Measurements from ENCODE around the gene FRMD3.

FRMD3 gene

GRCh38 chr9:83536332-83536731 is 1.9 kb downstream of the FRMD3 start:
- Histone ChIP-seq H2BK12ac (ENCODE audit: low read length) (no peak overlapping the region), H3K27ac (ENCODE audit: low read depth, low read length) (no peak overlapping the region), H3K79me1 (ENCODE audit: low read length) (no peaks in the 10 kb centered on the region), H4K12ac (ENCODE audit: low read depth, low read length) (no peak overlapping the region), H3K18ac (ENCODE audit: low read length) (no peak overlapping the region), H2BK120ac (ENCODE audit: insufficient read depth, low read length, poor library complexity) (no peak overlapping the region), H3K4me2 (ENCODE audit: low read length) (no peak overlapping the region), H2AK5ac (ENCODE audit: low read length) (no peak overlapping the region), H4K8ac (ENCODE audit: low read depth, low read length) (no peak overlapping the region), H3K9ac (ENCODE audit: low read length) (no peak overlapping the region), H2BK5ac (ENCODE audit: low read depth, low read length, poor library complexity) (no peak overlapping the region), H3K4me1 (ENCODE audit: control insufficient read depth in 1 of 2, insufficient read depth in 2 of 2, low read length in 2 of 2) (peaks cover 4 to 12% of the 10 kb centered on the region in 2 experiments), H2AFZ (ENCODE audit: insufficient read depth, low read length, poor library complexity) (no peak overlapping the region), H3K27me3 (ENCODE audit: insufficient read depth, low read length) (peaks cover 30% of the 10 kb centered on the region), H3K14ac (ENCODE audit: low read length) (no peak overlapping the region), H3K4me3 (ENCODE audit: low read depth, low read length) (no peak overlapping the region), H3K36me3 (ENCODE audit: control insufficient read depth in 1 of 2, insufficient read depth in 2 of 2, low read length in 2 of 2) (no peaks in the 10 kb centered on the region), H3K79me2 (ENCODE audit: control insufficient read depth, insufficient read depth, low read length, poor library complexity) (no peaks in the 10 kb centered on the region), H3K23ac (ENCODE audit: low read length) (no peak overlapping the region), H3K4ac (ENCODE audit: low read depth, low read length) (no peak overlapping the region), H3K9me3 (ENCODE audit: insufficient read depth, low read depth, low read length) (no peaks in the 10 kb centered on the region), H4K91ac (ENCODE audit: low read depth, low read length) (no peak overlapping the region)
- WGBS (ENCODE audit: extremely low coverage, insufficient coverage, insufficient read length) = no CpG with 5 or more reads among the region's 1 CpG
- no peak for DNase-seq

- no peaks in the 10 kb centered on the region for H3K36me3 ChIP-seq (ENCODE audit: control insufficient read depth in 1 of 2, insufficient read depth in 2 of 2, low read length in 2 of 2)
- no peak for DNase-seq
Measured at GRCh38 chr9:83535736-83536135, 2.5 kb downstream of the FRMD3 start.

GRCh38 chr9:83533296-83533695 is 4.9 kb downstream of the FRMD3 start:
- Histone ChIP-seq H3K4ac (ENCODE audit: low read depth, low read length) (no peak overlapping the region), H3K27me3 (ENCODE audit: insufficient read depth, low read length) (peaks cover 19% of the 10 kb centered on the region), H3K9me3 (ENCODE audit: insufficient read depth, low read depth, low read length) (no peaks in the 10 kb centered on the region), H2AK5ac (ENCODE audit: low read length) (no peak overlapping the region), H3K14ac (ENCODE audit: low read length) (no peak overlapping the region), H4K91ac (ENCODE audit: low read depth, low read length) (no peak overlapping the region), H4K8ac (ENCODE audit: low read depth, low read length) (no peak overlapping the region), H4K12ac (ENCODE audit: low read depth, low read length) (no peak overlapping the region), H2BK120ac (ENCODE audit: insufficient read depth, low read length, poor library complexity) (no peak overlapping the region), H3K27ac (ENCODE audit: low read depth, low read length) (no peak overlapping the region), H3K18ac (ENCODE audit: low read length) (no peak overlapping the region), H3K36me3 (ENCODE audit: control insufficient read depth in 1 of 2, insufficient read depth in 2 of 2, low read length in 2 of 2) (no peaks in the 10 kb centered on the region), H2BK5ac (ENCODE audit: low read depth, low read length, poor library complexity) (no peak overlapping the region), H3K4me1 (ENCODE audit: control insufficient read depth in 1 of 2, insufficient read depth in 2 of 2, low read length in 2 of 2) (peaks cover 4 to 9% of the 10 kb centered on the region in 2 experiments), H2AFZ (ENCODE audit: insufficient read depth, low read length, poor library complexity) (no peak overlapping the region), H3K9ac (ENCODE audit: low read length) (no peak overlapping the region), H3K79me2 (ENCODE audit: control insufficient read depth, insufficient read depth, low read length, poor library complexity) (no peaks in the 10 kb centered on the region), H2BK12ac (ENCODE audit: low read length) (no peak overlapping the region), H3K4me2 (ENCODE audit: low read length) (no peak overlapping the region), H3K23ac (ENCODE audit: low read length) (no peak overlapping the region), H3K79me1 (ENCODE audit: low read length) (no peaks in the 10 kb centered on the region), H3K4me3 (ENCODE audit: low read depth, low read length) (no peak overlapping the region)
- DNase-seq = no peak
- no CpG with 5 or more reads among the region's 2 CpGs for WGBS (ENCODE audit: extremely low coverage, insufficient coverage, insufficient read length)

More at GRCh38 chr9:83535736-83536135, 2.5 kb downstream of the FRMD3 start:
- H3K27me3 ChIP-seq (ENCODE audit: insufficient read depth, low read length) = peaks cover 30% of the 10 kb centered on the region
- H3K23ac ChIP-seq (ENCODE audit: low read length) = no peak overlapping the region
- H3K27ac ChIP-seq (ENCODE audit: low read depth, low read length) = no peak overlapping the region
- H3K9me3 ChIP-seq (ENCODE audit: insufficient read depth, low read depth, low read length) = no peaks in the 10 kb centered on the region
- no peak overlapping the region for H3K14ac ChIP-seq (ENCODE audit: low read length)
- H3K18ac ChIP-seq (ENCODE audit: low read length) = no peak overlapping the region
- H2AFZ ChIP-seq (ENCODE audit: insufficient read depth, low read length, poor library complexity) = no peak overlapping the region
- H2AK5ac ChIP-seq (ENCODE audit: low read length) = no peak overlapping the region
- peaks cover 4 to 12% of the 10 kb centered on the region in 2 experiments for H3K4me1 ChIP-seq (ENCODE audit: control insufficient read depth in 1 of 2, insufficient read depth in 2 of 2, low read length in 2 of 2)
- H2BK5ac ChIP-seq (ENCODE audit: low read depth, low read length, poor library complexity) = no peak overlapping the region
- H4K12ac ChIP-seq (ENCODE audit: low read depth, low read length) = no peak overlapping the region
- H3K79me1 ChIP-seq (ENCODE audit: low read length) = no peaks in the 10 kb centered on the region
- WGBS (ENCODE audit: extremely low coverage, insufficient coverage, insufficient read length) = no CpG with 5 or more reads among the region's 3 CpGs
- no peak overlapping the region for H2BK12ac ChIP-seq (ENCODE audit: low read length)
- no peak overlapping the region for H2BK120ac ChIP-seq (ENCODE audit: insufficient read depth, low read length, poor library complexity)
- no peak overlapping the region for H3K4ac ChIP-seq (ENCODE audit: low read depth, low read length)
- no peak overlapping the region for H3K4me3 ChIP-seq (ENCODE audit: low read depth, low read length)
- H3K4me2 ChIP-seq (ENCODE audit: low read length) = no peak overlapping the region
- H4K91ac ChIP-seq (ENCODE audit: low read depth, low read length) = no peak overlapping the region
- H3K79me2 ChIP-seq (ENCODE audit: control insufficient read depth, insufficient read depth, low read length, poor library complexity) = no peaks in the 10 kb centered on the region
- no peak overlapping the region for H3K9ac ChIP-seq (ENCODE audit: low read length)
- no peak overlapping the region for H4K8ac ChIP-seq (ENCODE audit: low read depth, low read length)

GRCh38 chr9:83526901-83527300 is 11.3 kb downstream of the FRMD3 start:
- Histone ChIP-seq H3K9ac (ENCODE audit: low read length) (no peak overlapping the region), H3K27me3 (ENCODE audit: insufficient read depth, low read length) (no peaks in the 10 kb centered on the region), H3K27ac (ENCODE audit: low read depth, low read length) (no peak overlapping the region), H2BK120ac (ENCODE audit: insufficient read depth, low read length, poor library complexity) (no peak overlapping the region), H3K79me2 (ENCODE audit: control insufficient read depth, insufficient read depth, low read length, poor library complexity) (no peaks in the 10 kb centered on the region), H4K12ac (ENCODE audit: low read depth, low read length) (no peak overlapping the region), H3K4me1 (ENCODE audit: control insufficient read depth in 1 of 2, insufficient read depth in 2 of 2, low read length in 2 of 2) (peaks cover 0 to 3% of the 10 kb centered on the region in 2 experiments), H3K36me3 (ENCODE audit: control insufficient read depth in 1 of 2, insufficient read depth in 2 of 2, low read length in 2 of 2) (no peaks in the 10 kb centered on the region), H2BK12ac (ENCODE audit: low read length) (no peak overlapping the region), H4K8ac (ENCODE audit: low read depth, low read length) (no peak overlapping the region), H2BK5ac (ENCODE audit: low read depth, low read length, poor library complexity) (no peak overlapping the region), H2AFZ (ENCODE audit: insufficient read depth, low read length, poor library complexity) (no peak overlapping the region), H3K4me2 (ENCODE audit: low read length) (no peak overlapping the region), H3K18ac (ENCODE audit: low read length) (no peak overlapping the region), H3K23ac (ENCODE audit: low read length) (no peak overlapping the region), H2AK5ac (ENCODE audit: low read length) (no peak overlapping the region), H3K14ac (ENCODE audit: low read length) (no peak overlapping the region), H3K4me3 (ENCODE audit: low read depth, low read length) (no peak overlapping the region), H4K91ac (ENCODE audit: low read depth, low read length) (no peak overlapping the region), H3K4ac (ENCODE audit: low read depth, low read length) (no peak overlapping the region), H3K9me3 (ENCODE audit: insufficient read depth, low read depth, low read length) (no peaks in the 10 kb centered on the region), H3K79me1 (ENCODE audit: low read length) (no peaks in the 10 kb centered on the region)
- DNase-seq = peak; percentile 79 to 81
- WGBS (ENCODE audit: extremely low coverage, insufficient coverage, insufficient read length) = no CpG with 5 or more reads among the region's 3 CpGs
